ENCODE measurements around the gene BEST2.

BEST2 gene

GRCh38 chr19:12731337-12731736, 20.3 kb upstream of the BEST2 start:
- DNase-seq, result no peak

- DNase-seq, result peak; percentile 68
Observed at GRCh38 chr19:12733369-12734214, 18.0 kb upstream of the BEST2 start.

- DNase-seq, result peak; percentile 85
Observed at GRCh38 chr19:12736995-12737834, 14.4 kb upstream of the BEST2 start, which contains the start of gene GET3. GET3 (plus strand) TSS chr19:12737497; CDS start chr19:12737506, 9 bp downstream.

GRCh38 chr19:12737835-12738351, 13.7 kb upstream of the BEST2 start:
- no peak for DNase-seq

- DNase-seq, result no peak
Observed at GRCh38 chr19:12745166-12745897, 6.3 kb upstream of the BEST2 start.

GRCh38 chr19:12748489-12748888, 3.1 kb upstream of the BEST2 start:
- DNase-seq, result no peak

- DNase-seq, result no peak
Observed at GRCh38 chr19:12749938-12750521, 1.6 kb upstream of the BEST2 start.

- DNase-seq, result no peak
Observed at GRCh38 chr19:12750851-12751250, 740 bp upstream of the BEST2 start.

- no peak for DNase-seq
Observed at GRCh38 chr19:12752056-12752781, 628 bp downstream of the BEST2 start.

- DNase-seq, result no peak
Observed at GRCh38 chr19:12754465-12755196, 3.0 kb downstream of the BEST2 start.

GRCh38 chr19:12756150-12756883, 4.7 kb downstream of the BEST2 start:
- DNase-seq, result no peak

- peak; percentile 68 for DNase-seq
Observed at GRCh38 chr19:12757544-12758274, 6.1 kb downstream of the BEST2 start.

- DNase-seq, result no peak
Observed at GRCh38 chr19:12759686-12760085, 8.1 kb downstream of the BEST2 start.

GRCh38 chr19:12763100-12763499, 11.5 kb downstream of the BEST2 start:
- no peak for DNase-seq

- no peak for DNase-seq
Observed at GRCh38 chr19:12764698-12765097, 13.1 kb downstream of the BEST2 start.

- DNase-seq, result peak; percentile 73
Observed at GRCh38 chr19:12766051-12766521, 14.5 kb downstream of the BEST2 start.

- no peak for DNase-seq
Observed at GRCh38 chr19:12767150-12767549, 15.6 kb downstream of the BEST2 start.

- no peak for DNase-seq
Observed at GRCh38 chr19:12767666-12768065, 16.1 kb downstream of the BEST2 start.

- peak; percentile 69 for DNase-seq
Observed at GRCh38 chr19:12769689-12770088, 18.1 kb downstream of the BEST2 start.
